H9 (cell line): ENCODE results near the gene CTDSPL. TPM values are rescaled to one million over a fixed set of nuclear protein-coding genes. Genes with fewer than 3 reads are reported as not detected.

Experiments used
- DNase-seq: peaks from one replicate; pipeline ENCODE4 v3.0.0-alpha.2; 2017
- H2AFZ ChIP-seq: one replicate; pipeline ENCODE4 v1.6.1; 2013; ENCODE audit warnings: mild to moderate bottlenecking, low read length, control low read depth, moderate library complexity
- H2AK5ac ChIP-seq: 2 replicates; pipeline ENCODE4 v1.6.1; 2013; ENCODE audit warnings: low read length, control low read depth, mixed read lengths; ENCODE audit not compliant: insufficient read length
- H2BK120ac ChIP-seq: one replicate; pipeline ENCODE4 v1.6.1; 2013; ENCODE audit warnings: low read depth, mild to moderate bottlenecking, low read length, control low read depth, inconsistent platforms; ENCODE audit not compliant: poor library complexity, severe bottlenecking
- H2BK12ac ChIP-seq: 2 replicates; pipeline ENCODE4 v1.6.1; 2013; ENCODE audit warnings: low read length, control low read depth, mixed read lengths, low read depth; ENCODE audit not compliant: insufficient read length
- H2BK15ac ChIP-seq: 2 replicates; pipeline ENCODE4 v1.6.1; 2013; ENCODE audit warnings: low read depth, low read length, control low read depth
- H2BK20ac ChIP-seq: one replicate; pipeline ENCODE4 v1.6.1; 2013; ENCODE audit warnings: low read depth, mild to moderate bottlenecking, low read length, control low read depth, inconsistent platforms; ENCODE audit not compliant: poor library complexity, severe bottlenecking
- H2BK5ac ChIP-seq: 2 replicates; pipeline ENCODE4 v1.6.1; 2013; ENCODE audit warnings: low read length, control low read depth, mixed read lengths; ENCODE audit not compliant: insufficient read length
- H3K14ac ChIP-seq: 2 replicates; pipeline ENCODE4 v1.6.1; 2013; ENCODE audit warnings: low read length, control low read depth; ENCODE audit not compliant: insufficient read depth
- H3K18ac ChIP-seq: 2 replicates; pipeline ENCODE4 v1.6.1; 2013; ENCODE audit warnings: low read depth, mild to moderate bottlenecking, mixed read lengths, low read length, control low read depth; ENCODE audit not compliant: insufficient read length
- H3K23ac ChIP-seq: 2 replicates; pipeline ENCODE4 v1.6.1; 2013; ENCODE audit warnings: low read length, control low read depth, mixed read lengths, low read depth; ENCODE audit not compliant: insufficient read length
- H3K23me2 ChIP-seq: 2 replicates; pipeline ENCODE4 v1.6.1; 2013; ENCODE audit warnings: low read depth, mild to moderate bottlenecking, mixed read lengths, low read length, control low read depth; ENCODE audit not compliant: insufficient read length, poor library complexity, severe bottlenecking
- H3K27ac ChIP-seq: 2 replicates; pipeline ENCODE4 v1.5.1; 2013; ENCODE audit warnings: low read length, control low read depth, mixed read lengths, low read depth; ENCODE audit not compliant: insufficient read length
- H3K27me3 ChIP-seq: 2 replicates; pipeline ENCODE4 v1.6.1; 2013; ENCODE audit warnings: low read length, control low read depth, inconsistent platforms; ENCODE audit not compliant: insufficient read depth
- H3K4ac ChIP-seq: 2 replicates; pipeline ENCODE4 v1.6.1; 2013; ENCODE audit warnings: low read depth, mild to moderate bottlenecking, control low read depth, inconsistent platforms, low read length, moderate library complexity
- H3K4me1 ChIP-seq: 2 replicates; pipeline ENCODE4 v1.6.1; 2013; ENCODE audit warnings: low read length, control low read depth, inconsistent platforms; ENCODE audit not compliant: insufficient read depth
- H3K4me2 ChIP-seq: 2 replicates; pipeline ENCODE4 v1.6.1; 2013; ENCODE audit warnings: low read length, control low read depth, mixed read lengths; ENCODE audit not compliant: insufficient read length, insufficient read depth
- H3K56ac ChIP-seq: 2 replicates; pipeline ENCODE4 v1.6.1; 2013; ENCODE audit warnings: low read depth, mild to moderate bottlenecking, mixed read lengths, low read length, control low read depth; ENCODE audit not compliant: insufficient read length
- H3K79me1 ChIP-seq: 2 replicates; pipeline ENCODE4 v1.6.1; 2013; ENCODE audit warnings: low read depth, mild to moderate bottlenecking, moderate library complexity, low read length, control low read depth, inconsistent platforms; ENCODE audit not compliant: insufficient read depth, poor library complexity, severe bottlenecking
- H3K79me2 ChIP-seq: 2 replicates; pipeline ENCODE4 v1.6.1; 2013; ENCODE audit warnings: low read length, control low read depth, inconsistent platforms; ENCODE audit not compliant: insufficient read depth
- H3K9ac ChIP-seq: 2 replicates; pipeline ENCODE4 v1.6.1; 2013; ENCODE audit warnings: low read length, control low read depth, mixed read lengths; ENCODE audit not compliant: insufficient read length; ENCODE audit errors: extremely low read depth
- H3K9me3 ChIP-seq: one replicate; pipeline ENCODE4 v1.6.1; 2013; ENCODE audit warnings: low read depth, low read length, inconsistent platforms; ENCODE audit not compliant: control insufficient read depth
- H3T11ph ChIP-seq: one replicate; pipeline ENCODE4 v1.6.1; 2013; ENCODE audit warnings: mild to moderate bottlenecking, low read length, control low read depth, inconsistent platforms
- H4K20me1 ChIP-seq: one replicate; pipeline ENCODE4 v1.6.1; 2013; ENCODE audit not compliant: control insufficient read depth, insufficient read length, insufficient read depth
- H4K5ac ChIP-seq: 2 replicates; pipeline ENCODE4 v1.6.1; 2013; ENCODE audit warnings: low read depth, mild to moderate bottlenecking, mixed read lengths, low read length, control low read depth; ENCODE audit not compliant: insufficient read length
- H4K8ac ChIP-seq: replicated peaks from 2 replicates; pipeline ENCODE4 v1.6.1; 2013; ENCODE audit warnings: low read length, control low read depth, mixed read lengths, low read depth; ENCODE audit not compliant: insufficient read length
- H4K91ac ChIP-seq: 2 replicates; pipeline ENCODE4 v1.6.1; 2013; ENCODE audit warnings: low read depth, mild to moderate bottlenecking, moderate library complexity, mixed read lengths, low read length, control low read depth; ENCODE audit not compliant: insufficient read length
- H3K27ac Mint-ChIP-seq, 3 experiments: 2 replicates in 2 of 3; 3 replicates in 1 of 3; pipeline ENCODE4 v1.8.0; 2020 to 2021; ENCODE audit warnings: mixed read lengths in 3 of 3, mild to moderate bottlenecking in 1 of 3, moderate library complexity in 1 of 3
- H3K27me3 Mint-ChIP-seq: 2 replicates; pipeline ENCODE4 v1.8.0; 2021; ENCODE audit warnings: low read depth, mild to moderate bottlenecking, moderate library complexity, mixed read lengths
- H3K36me3 Mint-ChIP-seq, 3 experiments: 2 replicates in 2 of 3; 3 replicates in 1 of 3; pipeline ENCODE4 v1.8.0; 2020 to 2021; ENCODE audit warnings: low read depth in 3 of 3, mixed read lengths in 3 of 3; ENCODE audit not compliant: insufficient read depth in 1 of 3
- H3K4me1 Mint-ChIP-seq, 2 experiments: 2 replicates each; pipeline ENCODE4 v1.8.0; 2020; ENCODE audit warnings: mixed read lengths in 2 of 2
- H3K4me3 Mint-ChIP-seq, 2 experiments: 2 replicates in 1 of 2; 3 replicates in 1 of 2; pipeline ENCODE4 v1.8.0; 2020 to 2021; ENCODE audit warnings: mild to moderate bottlenecking in 2 of 2, mixed read lengths in 2 of 2, moderate library complexity in 1 of 2
- H3K9me3 Mint-ChIP-seq, 2 experiments: 2 replicates in 1 of 2; 3 replicates in 1 of 2; pipeline ENCODE4 v1.8.0; 2020; ENCODE audit warnings: mild to moderate bottlenecking in 2 of 2, mixed read lengths in 2 of 2, moderate library complexity in 1 of 2
- WGBS: extraction: QIAGEN DNeasy Blood & Tissue Kit; methylation state at CpG from one replicate; pipeline ENCODE4 v1.1.7; 2013; ENCODE audit warnings: missing lambda C conversion rate, low lambda C conversion rate, mixed read lengths; ENCODE audit not compliant: insufficient read length; ENCODE audit errors: extremely low coverage; 5-methylcytosine and 5-hydroxymethylcytosine counted together
- total RNA-seq: library from RNA; stranded (reverse); gene quantifications from 2 replicates; pipeline ENCODE4 v1.2.1, GENCODE V29; 2021
- TF ChIP-seq, protein P1 (sequence below): fragments of 200-600 bp; sonication (generic); conservative IDR thresholded peaks from 3 replicates; pipeline ENCODE4 v1.8.0; 2021; ENCODE audit warnings: antibody characterized with exemption, mild to moderate bottlenecking

The CTDSPL gene
- total RNA-seq, 1 experiment from 2014 or later: 20.8 TPM

DNA sequence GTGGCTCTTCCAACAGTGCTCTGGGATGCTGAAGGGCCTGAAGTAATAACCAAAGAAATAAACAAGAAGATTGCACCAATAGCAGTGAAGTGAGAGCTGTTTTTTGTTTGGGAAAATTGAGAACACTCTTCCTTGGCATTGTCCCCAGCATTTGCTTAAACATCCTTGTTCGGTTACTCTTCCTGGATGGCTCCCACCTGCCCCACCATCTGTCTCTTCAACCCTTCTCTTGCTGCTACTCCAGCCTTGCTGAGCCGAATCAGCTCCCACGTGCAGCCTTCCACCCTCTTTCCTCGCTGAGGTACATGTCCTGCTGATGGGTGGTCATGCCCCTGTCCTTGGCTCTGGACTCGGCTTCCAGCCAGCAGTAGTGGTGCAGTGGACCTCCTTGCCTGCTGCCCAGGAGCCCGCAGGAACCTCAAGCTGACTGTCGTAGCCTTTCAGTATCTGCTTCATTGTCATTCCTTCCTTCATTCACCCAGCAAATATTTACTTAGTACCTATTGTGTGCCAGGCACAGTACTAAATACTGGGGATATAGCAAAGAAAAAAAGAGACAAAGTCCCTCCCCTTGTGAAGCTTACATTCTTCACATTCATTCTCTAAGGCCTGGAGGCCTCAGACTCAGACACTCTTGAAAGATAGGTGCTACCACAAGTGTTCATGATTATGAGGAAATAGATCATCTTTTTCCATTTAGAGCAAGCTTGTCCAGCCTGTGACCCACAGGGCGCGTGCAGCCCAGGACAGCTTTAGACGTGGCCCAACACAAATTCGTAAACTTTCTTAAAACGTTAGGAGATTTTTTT lies 111.8 kb downstream of the CTDSPL start:
- Histone ChIP-seq H3K9ac (no peak overlapping the region), H3K23me2 (no peaks in the 10 kb centered on the region), H2BK5ac (no peak overlapping the region), H3K4me2 (no peak overlapping the region), H3K56ac (no peak overlapping the region), H3K27ac (no peak overlapping the region), H4K91ac (no peak overlapping the region), H3T11ph (no peak overlapping the region), H3K79me2 (no peaks in the 10 kb centered on the region), H4K20me1 (no peaks in the 10 kb centered on the region), H4K8ac (no peak overlapping the region), H2BK20ac (no peak overlapping the region), H3K27me3 (no peaks in the 10 kb centered on the region), H3K9me3 (no peaks in the 10 kb centered on the region), H3K23ac (no peak overlapping the region), H2BK120ac (no peak overlapping the region), H2AFZ (no peak overlapping the region), H3K4ac (no peak overlapping the region), H2BK12ac (no peak overlapping the region), H3K79me1 (no peaks in the 10 kb centered on the region), H2BK15ac (no peak overlapping the region), H3K18ac (no peak overlapping the region), H3K4me1 (no peaks in the 10 kb centered on the region), H3K14ac (no peak overlapping the region), H4K5ac (no peak overlapping the region), H2AK5ac (no peak overlapping the region)
- peak overlapping the region; percentile 6 to 78 (median 31); a peak in 3 of 7 replicates for H3K27ac Mint-ChIP-seq
- no peak overlapping the region for H3K4me3 Mint-ChIP-seq
- no peak for DNase-seq
- no CpG with 5 or more reads among the region's 12 CpGs for WGBS
- H3K4me1 Mint-ChIP-seq: peaks cover 13 to 19% of the 10 kb centered on the region in 2 experiments
- no peaks in the 10 kb centered on the region; the same call in 1 of the 2 replicates for H3K27me3 Mint-ChIP-seq
- H3K36me3 Mint-ChIP-seq: peaks cover 3 to 10% (median 10%) of the 10 kb centered on the region in 3 experiments
- no peaks in the 10 kb centered on the region for H3K9me3 Mint-ChIP-seq
- TF ChIP-seq, protein P1, sequence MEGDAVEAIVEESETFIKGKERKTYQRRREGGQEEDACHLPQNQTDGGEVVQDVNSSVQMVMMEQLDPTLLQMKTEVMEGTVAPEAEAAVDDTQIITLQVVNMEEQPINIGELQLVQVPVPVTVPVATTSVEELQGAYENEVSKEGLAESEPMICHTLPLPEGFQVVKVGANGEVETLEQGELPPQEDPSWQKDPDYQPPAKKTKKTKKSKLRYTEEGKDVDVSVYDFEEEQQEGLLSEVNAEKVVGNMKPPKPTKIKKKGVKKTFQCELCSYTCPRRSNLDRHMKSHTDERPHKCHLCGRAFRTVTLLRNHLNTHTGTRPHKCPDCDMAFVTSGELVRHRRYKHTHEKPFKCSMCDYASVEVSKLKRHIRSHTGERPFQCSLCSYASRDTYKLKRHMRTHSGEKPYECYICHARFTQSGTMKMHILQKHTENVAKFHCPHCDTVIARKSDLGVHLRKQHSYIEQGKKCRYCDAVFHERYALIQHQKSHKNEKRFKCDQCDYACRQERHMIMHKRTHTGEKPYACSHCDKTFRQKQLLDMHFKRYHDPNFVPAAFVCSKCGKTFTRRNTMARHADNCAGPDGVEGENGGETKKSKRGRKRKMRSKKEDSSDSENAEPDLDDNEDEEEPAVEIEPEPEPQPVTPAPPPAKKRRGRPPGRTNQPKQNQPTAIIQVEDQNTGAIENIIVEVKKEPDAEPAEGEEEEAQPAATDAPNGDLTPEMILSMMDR: no peak
